PC-3 (cell line): ENCODE measurements around the gene RC3H1.

Source experiments
- CTCF ChIP-seq: fragments of 300-600 bp; sonication (generic); conservative IDR thresholded peaks from 2 replicates; pipeline ENCODE4 v1.5.1; 2017; ENCODE audit warnings: antibody characterized with exemption, low read depth, mild to moderate bottlenecking, low read length
- EZH2 ChIP-seq: fragments of 300-600 bp; sonication (generic); IDR thresholded peaks from one replicate; pipeline ENCODE4 v1.6.1; 2017; ENCODE audit warnings: antibody characterized with exemption, mild to moderate bottlenecking, low read length; ENCODE audit not compliant: unreplicated experiment

DNA sequence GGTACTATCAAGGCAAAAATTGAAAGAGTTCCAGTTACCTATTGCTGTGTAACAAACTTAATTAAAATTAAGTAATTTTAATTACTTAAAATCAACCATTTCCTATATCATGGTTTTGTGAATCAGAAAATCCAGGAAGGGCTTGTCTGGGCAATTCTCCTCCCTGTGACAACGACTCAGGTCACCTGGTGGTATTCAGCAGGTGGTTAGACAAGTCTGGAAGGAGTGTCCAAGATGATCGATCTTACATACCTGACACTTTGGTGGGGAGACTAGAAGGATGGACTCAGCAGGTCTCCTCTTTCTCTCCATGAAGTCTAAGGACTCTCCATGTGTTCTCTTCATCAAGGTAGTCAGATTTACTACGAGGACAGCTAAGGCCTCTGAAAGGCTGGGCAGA, 128.0 kb downstream of the RC3H1 start:
- no peak for TF ChIP-seq EZH2
- no peak for TF ChIP-seq CTCF
